ENCODE data around the gene PCDHA2. TPM values are rescaled to one million over a fixed set of nuclear protein-coding genes. Genes with fewer than 3 reads are reported as not detected.

The PCDHA2 gene
- total RNA-seq, 1 experiment from 2014 or later = 2.4 TPM

GRCh38 chr5:140764177-140764973, 30.3 kb upstream of the PCDHA2 start:
- Mint-ChIP-seq H3K27me3 (ENCODE audit: low read depth) (peaks cover 24% of the 10 kb centered on the region), H3K4me3 (no peak overlapping the region), H3K36me3 (peaks cover 57% of the 10 kb centered on the region), H3K27ac (no peak overlapping the region), H3K9me3 (peaks cover 85% of the 10 kb centered on the region), H3K4me1 (no peaks in the 10 kb centered on the region)
- CTCF ChIA-PET = no interaction called here
- DNase-seq (ENCODE audit: low spot score) = no peak
- TF ChIP-seq ESRRA (CRISPR knock-in tag; IDR thresholded peaks at IDR 0.05; ENCODE audit: borderline replicate concordance) = no peak
- no peak for TF ChIP-seq EMX1 (CRISPR knock-in tag; IDR thresholded peaks at IDR 0.05)
- TF ChIP-seq, protein P1, sequence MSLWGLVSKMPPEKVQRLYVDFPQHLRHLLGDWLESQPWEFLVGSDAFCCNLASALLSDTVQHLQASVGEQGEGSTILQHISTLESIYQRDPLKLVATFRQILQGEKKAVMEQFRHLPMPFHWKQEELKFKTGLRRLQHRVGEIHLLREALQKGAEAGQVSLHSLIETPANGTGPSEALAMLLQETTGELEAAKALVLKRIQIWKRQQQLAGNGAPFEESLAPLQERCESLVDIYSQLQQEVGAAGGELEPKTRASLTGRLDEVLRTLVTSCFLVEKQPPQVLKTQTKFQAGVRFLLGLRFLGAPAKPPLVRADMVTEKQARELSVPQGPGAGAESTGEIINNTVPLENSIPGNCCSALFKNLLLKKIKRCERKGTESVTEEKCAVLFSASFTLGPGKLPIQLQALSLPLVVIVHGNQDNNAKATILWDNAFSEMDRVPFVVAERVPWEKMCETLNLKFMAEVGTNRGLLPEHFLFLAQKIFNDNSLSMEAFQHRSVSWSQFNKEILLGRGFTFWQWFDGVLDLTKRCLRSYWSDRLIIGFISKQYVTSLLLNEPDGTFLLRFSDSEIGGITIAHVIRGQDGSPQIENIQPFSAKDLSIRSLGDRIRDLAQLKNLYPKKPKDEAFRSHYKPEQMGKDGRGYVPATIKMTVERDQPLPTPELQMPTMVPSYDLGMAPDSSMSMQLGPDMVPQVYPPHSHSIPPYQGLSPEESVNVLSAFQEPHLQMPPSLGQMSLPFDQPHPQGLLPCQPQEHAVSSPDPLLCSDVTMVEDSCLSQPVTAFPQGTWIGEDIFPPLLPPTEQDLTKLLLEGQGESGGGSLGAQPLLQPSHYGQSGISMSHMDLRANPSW (CRISPR knock-in tag; conservative IDR thresholded peaks at IDR 0.05; ENCODE audit: low read depth) = no peak
- TF ChIP-seq NR3C1 (CRISPR knock-in tag; conservative IDR thresholded peaks at IDR 0.05; ENCODE audit: low read depth) = no peak
- TF ChIP-seq ELF4 (CRISPR knock-in tag; IDR thresholded peaks at IDR 0.05; ENCODE audit: low read depth) = no peak
- no peak for TF ChIP-seq SMAD4 (CRISPR knock-in tag; IDR thresholded peaks at IDR 0.05)
- TF ChIP-seq, protein P2, sequence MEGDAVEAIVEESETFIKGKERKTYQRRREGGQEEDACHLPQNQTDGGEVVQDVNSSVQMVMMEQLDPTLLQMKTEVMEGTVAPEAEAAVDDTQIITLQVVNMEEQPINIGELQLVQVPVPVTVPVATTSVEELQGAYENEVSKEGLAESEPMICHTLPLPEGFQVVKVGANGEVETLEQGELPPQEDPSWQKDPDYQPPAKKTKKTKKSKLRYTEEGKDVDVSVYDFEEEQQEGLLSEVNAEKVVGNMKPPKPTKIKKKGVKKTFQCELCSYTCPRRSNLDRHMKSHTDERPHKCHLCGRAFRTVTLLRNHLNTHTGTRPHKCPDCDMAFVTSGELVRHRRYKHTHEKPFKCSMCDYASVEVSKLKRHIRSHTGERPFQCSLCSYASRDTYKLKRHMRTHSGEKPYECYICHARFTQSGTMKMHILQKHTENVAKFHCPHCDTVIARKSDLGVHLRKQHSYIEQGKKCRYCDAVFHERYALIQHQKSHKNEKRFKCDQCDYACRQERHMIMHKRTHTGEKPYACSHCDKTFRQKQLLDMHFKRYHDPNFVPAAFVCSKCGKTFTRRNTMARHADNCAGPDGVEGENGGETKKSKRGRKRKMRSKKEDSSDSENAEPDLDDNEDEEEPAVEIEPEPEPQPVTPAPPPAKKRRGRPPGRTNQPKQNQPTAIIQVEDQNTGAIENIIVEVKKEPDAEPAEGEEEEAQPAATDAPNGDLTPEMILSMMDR (IDR thresholded peaks at IDR 0.05) = no peak
- no peak for TF ChIP-seq ETV6 (CRISPR knock-in tag; IDR thresholded peaks at IDR 0.05)
- TF ChIP-seq NFYB (CRISPR knock-in tag; conservative IDR thresholded peaks at IDR 0.05; ENCODE audit: low read depth) = no peak
- TF ChIP-seq RELA (CRISPR knock-in tag; IDR thresholded peaks at IDR 0.05; ENCODE audit: borderline replicate concordance) = no peak
- TF ChIP-seq GABPB1 (CRISPR knock-in tag; IDR thresholded peaks at IDR 0.05) = no peak
- no peak for TF ChIP-seq ZNF281 (CRISPR knock-in tag; IDR thresholded peaks at IDR 0.05)
- TF ChIP-seq ZNF423 (CRISPR knock-in tag; IDR thresholded peaks at IDR 0.05) = no peak
- TF ChIP-seq ARID4B (CRISPR knock-in tag; IDR thresholded peaks at IDR 0.05; ENCODE audit: borderline replicate concordance) = no peak
- TF ChIP-seq ZNF317 (CRISPR knock-in tag; IDR thresholded peaks at IDR 0.05; ENCODE audit: borderline replicate concordance, low read depth) = no peak
- TF ChIP-seq IRF2 (CRISPR knock-in tag; IDR thresholded peaks at IDR 0.05; ENCODE audit: borderline replicate concordance, low read depth) = no peak
- TF ChIP-seq, protein P3, sequence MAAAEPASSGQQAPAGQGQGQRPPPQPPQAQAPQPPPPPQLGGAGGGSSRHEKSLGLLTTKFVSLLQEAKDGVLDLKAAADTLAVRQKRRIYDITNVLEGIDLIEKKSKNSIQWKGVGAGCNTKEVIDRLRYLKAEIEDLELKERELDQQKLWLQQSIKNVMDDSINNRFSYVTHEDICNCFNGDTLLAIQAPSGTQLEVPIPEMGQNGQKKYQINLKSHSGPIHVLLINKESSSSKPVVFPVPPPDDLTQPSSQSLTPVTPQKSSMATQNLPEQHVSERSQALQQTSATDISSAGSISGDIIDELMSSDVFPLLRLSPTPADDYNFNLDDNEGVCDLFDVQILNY (CRISPR knock-in tag; IDR thresholded peaks at IDR 0.05) = no peak
- POLR2A ChIA-PET = no interaction called here
- ATAC-seq = no peak

Measured in WTC11 (cell line).